IPS DF 4.7 (cell line): ENCODE results near the gene TIMELESS.
"Not testable (repeated sequence)": the region's sequence is repeated elsewhere in the genome, so short reads cannot be mapped to it uniquely, and the experiment has no call there.

Experiments used
- DNase-seq: peaks from one replicate; pipeline ENCODE4 v3.0.0-alpha.2; 2013; ENCODE audit warnings: low spot score; ENCODE audit errors: extremely low read depth

The TIMELESS gene

DNA sequence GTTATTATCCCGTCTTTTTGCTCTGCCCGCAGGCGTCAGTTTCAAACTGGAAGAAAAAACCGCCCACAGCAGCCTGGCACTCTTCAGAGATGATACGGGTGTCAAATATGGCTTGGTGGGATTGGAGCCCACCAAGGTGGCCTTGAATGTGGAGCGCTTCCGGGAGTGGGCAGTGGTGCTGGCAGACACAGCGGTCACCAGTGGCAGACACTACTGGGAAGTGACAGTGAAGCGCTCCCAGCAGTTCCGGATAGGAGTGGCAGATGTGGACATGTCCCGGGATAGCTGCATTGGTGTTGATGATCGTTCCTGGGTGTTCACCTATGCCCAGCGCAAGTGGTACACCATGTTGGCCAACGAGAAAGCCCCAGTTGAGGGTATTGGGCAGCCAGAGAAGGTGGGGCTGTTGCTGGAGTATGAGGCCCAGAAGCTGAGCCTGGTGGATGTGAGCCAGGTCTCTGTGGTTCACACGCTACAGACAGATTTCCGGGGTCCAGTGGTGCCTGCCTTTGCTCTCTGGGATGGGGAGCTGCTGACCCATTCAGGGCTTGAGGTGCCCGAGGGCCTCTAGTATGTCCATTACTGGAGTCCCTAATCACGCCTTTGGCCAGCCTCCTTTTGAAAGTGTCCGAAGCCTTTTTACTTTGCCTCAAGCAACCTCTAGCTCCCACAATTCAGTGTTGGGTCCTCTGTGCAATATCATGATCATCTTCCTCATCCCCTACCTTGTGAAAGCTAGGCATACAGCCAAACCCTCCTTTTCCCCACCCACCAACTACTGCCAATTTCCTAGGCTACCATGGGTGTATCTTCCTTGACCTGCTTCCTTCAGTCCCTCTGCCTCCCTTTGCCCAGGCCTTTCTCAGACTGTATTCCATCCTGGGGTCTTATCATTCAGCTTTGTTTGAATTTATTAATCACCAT lies 20.0 kb upstream of the TIMELESS start:
- DNase-seq = no peak

DNA sequence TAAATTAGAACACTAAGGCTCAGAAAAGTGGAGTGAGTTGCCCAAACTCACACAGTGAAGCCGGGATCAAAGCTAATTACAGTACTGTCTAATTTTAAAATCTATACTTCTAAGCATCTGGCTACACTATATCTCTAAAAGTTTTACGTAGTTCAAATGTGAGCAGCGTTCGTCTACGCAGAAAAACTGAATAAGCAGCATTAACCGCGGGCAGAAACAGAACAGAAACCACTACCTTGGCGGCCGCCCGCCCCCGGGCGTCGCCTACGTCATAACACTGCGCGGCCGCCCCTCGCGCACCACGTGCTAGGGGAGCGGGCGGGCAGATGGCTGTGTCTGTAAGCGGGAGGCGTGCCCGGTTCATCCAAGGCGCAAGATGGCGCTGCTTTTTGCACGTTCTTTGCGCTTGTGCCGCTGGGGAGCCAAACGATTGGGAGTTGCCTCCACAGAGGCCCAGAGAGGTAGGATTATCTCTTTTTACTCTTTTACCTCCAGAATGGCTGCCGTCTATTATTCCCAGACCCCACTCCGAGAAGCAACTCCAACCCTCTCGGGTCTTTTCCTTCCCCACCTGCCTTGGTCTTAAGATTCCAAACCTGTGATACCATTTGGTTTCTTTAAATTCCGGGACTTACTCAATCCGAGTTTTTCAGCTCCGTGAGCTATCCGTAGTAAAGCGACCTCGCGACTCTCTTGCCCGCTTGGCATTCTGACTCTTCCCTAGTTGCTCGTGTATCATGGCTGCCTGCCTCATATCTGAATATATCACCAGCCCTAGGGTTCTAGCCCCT lies 19.2 kb upstream of the TIMELESS start, which contains the start of gene SPRYD4:
TSS of gene SPRYD4 (plus strand) at position 363 of the 791 bp plus-strand sequence. CDS start at position 377, 14 bp downstream.
- no peak for DNase-seq

DNA sequence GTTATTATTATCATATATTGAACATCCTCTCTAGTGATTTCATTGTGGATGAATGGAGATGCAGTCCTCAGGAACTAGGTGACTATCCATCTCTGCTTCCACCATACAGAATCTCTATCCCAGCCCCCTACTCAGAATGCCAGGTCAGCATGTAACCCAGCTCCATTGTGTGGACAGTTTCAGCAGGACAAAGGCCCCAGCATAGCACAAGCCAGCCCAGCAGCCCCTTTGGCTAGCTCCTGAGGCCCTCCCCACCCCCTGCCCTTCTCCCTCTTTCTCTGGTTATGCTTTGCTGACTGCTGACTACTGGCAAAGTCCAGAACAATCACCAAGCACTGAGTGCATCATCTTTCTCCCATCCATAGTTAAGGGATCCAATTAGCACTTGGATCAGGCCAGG lies 13.3 kb upstream of the TIMELESS start:
- no peak for DNase-seq

GRCh38 chr12:56461235-56462159 lies 12.3 kb upstream of the TIMELESS start:
- DNase-seq = no peak

GRCh38 chr12:56457817-56458216 lies 8.6 kb upstream of the TIMELESS start:
- no peak for DNase-seq

GRCh38 chr12:56454557-56454956 lies 5.3 kb upstream of the TIMELESS start, which contains the start of gene MIP:
Gene MIP, minus strand, starts transcription at chr12:56454657. Its CDS starts 44 bp downstream, at chr12:56454613.
- no peak for DNase-seq

GRCh38 chr12:56451147-56451546 lies 1.9 kb upstream of the TIMELESS start:
- DNase-seq = no peak

GRCh38 chr12:56450241-56450640 lies 1.0 kb upstream of the TIMELESS start:
- DNase-seq = no peak

- no peak for DNase-seq
Observed at GRCh38 chr12:56449622-56449984, 377 bp upstream of the TIMELESS start.

GRCh38 chr12:56443208-56443607 lies 6.0 kb downstream of the TIMELESS start:
- not testable (repeated sequence) for DNase-seq

DNA sequence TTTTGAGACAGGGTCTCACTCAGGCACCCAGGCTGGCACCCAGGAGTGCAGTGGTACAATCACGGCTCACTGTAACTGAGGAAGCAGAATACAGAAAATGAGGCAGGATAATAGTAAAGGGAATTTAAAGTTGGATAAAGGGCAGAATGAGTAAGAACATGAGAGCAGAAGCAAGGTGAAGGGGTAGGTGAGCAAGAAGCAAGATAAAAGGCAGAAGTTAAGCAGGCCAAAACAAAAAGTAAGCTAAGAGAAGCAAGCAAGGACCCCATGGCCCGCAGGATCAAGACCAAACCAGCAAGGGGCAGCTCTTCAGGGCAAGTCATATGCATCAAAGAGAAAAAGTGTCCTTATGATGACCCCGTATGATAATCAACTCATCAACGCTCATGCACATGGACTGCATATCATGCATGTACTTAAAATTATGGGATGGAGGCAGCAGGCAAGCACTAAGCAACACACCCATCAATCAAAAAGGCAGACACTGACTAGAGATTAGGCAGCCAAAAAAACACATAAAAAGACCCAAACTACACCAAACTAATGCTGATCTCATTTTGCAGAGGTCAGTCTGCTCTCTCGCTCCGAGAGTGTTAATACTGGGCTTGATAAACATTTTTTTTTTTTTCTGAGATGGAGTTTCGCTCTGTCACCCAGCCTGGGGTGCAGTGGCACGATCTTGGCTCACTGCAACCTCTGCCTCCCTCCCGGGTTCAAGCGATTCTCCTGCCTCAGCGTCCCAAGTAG lies 11.6 kb downstream of the TIMELESS start:
- DNase-seq = no peak

DNA sequence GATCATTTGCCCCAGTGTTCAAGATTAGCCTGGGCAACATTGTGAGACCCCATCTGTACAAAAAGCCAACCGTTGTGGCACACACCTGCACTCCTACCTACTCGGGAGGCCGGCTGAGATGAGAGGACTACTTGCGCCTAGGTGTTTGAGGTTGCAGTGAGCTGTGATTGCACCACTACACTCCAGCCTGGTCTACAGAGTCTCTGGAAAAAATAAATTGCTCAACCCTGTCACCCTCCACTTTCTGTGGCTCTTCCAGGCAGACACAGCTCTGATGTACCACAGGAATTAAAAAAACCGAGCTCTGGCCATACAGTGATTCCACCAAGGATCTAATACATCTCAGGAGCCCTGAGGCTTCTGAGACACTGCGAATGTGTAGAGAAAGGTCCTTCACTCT lies 14.4 kb downstream of the TIMELESS start:
- DNase-seq = no peak

DNA sequence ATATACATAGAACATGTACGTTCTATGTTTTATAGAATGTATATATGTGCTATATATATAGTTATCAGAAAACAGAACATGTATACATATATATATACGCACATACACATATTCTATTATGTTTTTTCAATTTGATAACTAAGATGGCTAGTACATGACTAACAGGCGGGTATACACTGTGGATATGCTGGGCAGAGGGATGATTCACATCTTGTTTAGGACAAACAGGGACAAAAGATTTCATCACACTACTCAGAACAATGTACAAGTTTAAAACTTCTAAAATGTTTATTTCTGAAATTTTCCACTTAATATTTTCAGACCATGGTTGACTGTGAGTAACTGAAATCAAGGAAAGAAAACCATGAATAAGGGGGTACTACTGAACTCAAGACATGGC lies 17.4 kb downstream of the TIMELESS start:
- DNase-seq = no peak

- no peak for DNase-seq
Observed at GRCh38 chr12:56431288-56431687, 17.9 kb downstream of the TIMELESS start.

GRCh38 chr12:56425940-56426438 lies 23.2 kb downstream of the TIMELESS start:
- no peak for DNase-seq

DNA sequence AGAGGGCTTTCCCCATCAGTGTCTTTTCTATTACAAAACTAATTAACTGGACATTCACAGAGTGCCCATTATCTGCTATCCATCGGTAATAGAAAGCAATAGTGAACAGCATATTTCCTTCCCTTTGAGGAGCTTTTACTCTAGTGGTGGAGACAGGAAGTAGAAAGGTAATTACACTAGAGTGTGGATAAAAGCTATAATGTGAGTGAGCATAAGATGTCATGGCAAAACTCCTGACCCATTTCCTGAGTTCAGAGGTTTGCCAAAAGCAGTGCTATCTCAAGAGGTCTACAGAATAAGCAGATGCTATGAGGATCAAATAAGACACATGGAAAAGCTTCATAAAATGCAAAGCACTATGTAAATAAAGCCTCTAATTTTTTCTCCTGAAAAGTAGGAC lies 24.0 kb downstream of the TIMELESS start:
- no peak for DNase-seq

DNA sequence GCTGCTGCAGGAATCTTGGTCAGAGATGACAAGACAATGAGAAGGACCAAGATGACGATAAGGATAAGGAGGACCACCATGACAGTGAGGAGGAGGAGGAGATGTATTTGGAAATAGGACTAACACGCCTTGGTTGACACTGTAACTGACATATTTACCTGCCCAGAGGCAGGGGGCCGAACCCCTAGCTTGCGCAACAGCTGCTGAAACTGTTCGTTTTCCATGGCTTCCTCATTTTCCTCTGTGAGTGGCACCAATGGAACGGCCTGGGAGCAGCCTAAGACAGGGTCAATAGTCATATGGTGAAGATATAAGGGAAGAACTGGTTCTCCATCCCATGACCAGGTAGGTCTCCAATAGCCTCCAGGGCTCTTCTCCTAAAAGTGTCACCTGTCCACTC lies 28.8 kb downstream of the TIMELESS start:
- no peak for DNase-seq

- no peak for DNase-seq
Observed at GRCh38 chr12:56417739-56418138, 31.5 kb downstream of the TIMELESS start.

DNA sequence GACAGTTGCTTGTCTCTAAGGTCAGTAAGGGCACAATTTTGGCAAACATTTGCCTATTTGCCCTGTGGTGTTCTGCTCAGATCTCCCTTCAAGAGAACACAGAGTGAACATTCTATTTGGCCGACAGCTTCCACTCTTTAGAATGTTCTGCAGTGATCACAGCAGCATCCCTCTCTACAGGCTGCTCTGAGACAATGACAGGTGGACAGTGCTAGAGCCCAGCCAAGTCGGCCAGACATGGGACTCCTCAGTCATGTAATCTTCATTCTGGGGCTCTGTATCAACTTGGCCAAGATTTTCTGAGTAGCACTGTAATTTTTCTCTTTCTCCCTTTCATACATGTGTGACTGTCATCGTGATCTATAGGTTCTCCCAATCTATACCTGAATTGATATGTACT lies 34.8 kb downstream of the TIMELESS start:
- DNase-seq = no peak

DNA sequence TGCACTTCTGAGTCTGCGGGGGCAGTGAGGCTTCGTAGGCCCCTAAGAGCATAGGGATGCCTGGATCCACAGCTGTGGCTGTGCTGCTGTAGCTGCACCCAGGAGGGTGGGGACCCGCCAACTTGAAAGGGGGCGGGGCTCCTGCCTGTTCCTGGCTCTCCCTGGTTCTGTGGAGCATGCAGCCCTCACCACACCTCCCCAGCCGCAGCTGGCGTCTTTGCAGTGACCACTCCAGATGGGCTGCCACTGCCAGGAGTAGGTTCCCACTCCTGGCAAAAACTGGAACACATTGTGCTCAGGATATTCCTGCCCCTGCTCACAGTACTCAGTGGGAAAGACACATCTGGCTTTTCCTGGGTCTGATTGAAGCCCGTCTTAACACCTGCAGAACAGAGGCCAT lies 35.8 kb downstream of the TIMELESS start:
- no peak for DNase-seq
